ENCODE results near the gene PRKAG2. TPM values are rescaled to one million over a fixed set of nuclear protein-coding genes. Genes with fewer than 3 reads are reported as not detected.

Gene PRKAG2
- total and polyA plus RNA-seq, 8 donors, result 19.9 to 302 (median 60.9) TPM

- Histone ChIP-seq H3K9me3 (peaks cover 0 to 5% (median 0%) of the 10 kb centered on the region in 4 donors), H3K27me3 (no peaks in the 10 kb centered on the region), H3K36me3 (peaks cover 0 to 31% (median 10%) of the 10 kb centered on the region in 4 donors), H3K27ac (no peak overlapping the region), H3K4me1 (peaks cover 0 to 23% (median 12%) of the 10 kb centered on the region in 4 donors), H3K4me3 (no peak overlapping the region)
- WGBS, 5 donors, result 46 to 60% (median 49%) methylated on average over 9 of the region's 9 CpGs
- DNase-seq, result no peak
- intact Hi-C loops (cut with DNase I; ENCODE audit: low total_unique reads), result no loop called here
- TF ChIP-seq CTCF (IDR thresholded peaks at IDR 0.05), result no peak
- no peak for TF ChIP-seq EP300 (IDR thresholded peaks at IDR 0.05)
- no peak for TF ChIP-seq POLR2A (IDR thresholded peaks at IDR 0.05)
- no peak for TF ChIP-seq POLR2AphosphoS5 (IDR thresholded peaks at IDR 0.05)
These were observed 204.2 kb downstream of the PRKAG2 start for GRCh38 chr7:151672716-151673115.

GRCh38 chr7:151671514-151671913 lies 205.4 kb downstream of the PRKAG2 start:
- Histone ChIP-seq H3K4me3 (no peak overlapping the region), H3K36me3 (peaks cover 0 to 32% (median 16%) of the 10 kb centered on the region in 4 donors), H3K27me3 (no peaks in the 10 kb centered on the region), H3K9me3 (peaks cover 0 to 6% (median 3%) of the 10 kb centered on the region in 4 donors), H3K4me1 (peaks cover 0 to 11% (median 1%) of the 10 kb centered on the region in 4 donors), H3K27ac (peak overlapping the region in 1 of 5 donors; percentile 22)
- no peak for DNase-seq
- intact Hi-C loops (cut with DNase I; ENCODE audit: low total_unique reads), result no loop called here
- TF ChIP-seq CTCF (IDR thresholded peaks at IDR 0.05) (no peak), EP300 (IDR thresholded peaks at IDR 0.05) (no peak)
- WGBS, 5 donors, result 65 to 78% (median 74%) methylated on average over 1 to 2 of the region's 2 CpGs

- Histone ChIP-seq H3K4me1 (peaks cover 0 to 9% (median 4%) of the 10 kb centered on the region in 4 donors), H3K27ac (no peak overlapping the region), H3K9me3 (peaks cover 0 to 8% (median 3%) of the 10 kb centered on the region in 4 donors), H3K36me3 (peaks cover 0 to 29% (median 14%) of the 10 kb centered on the region in 4 donors), H3K4me3 (no peak overlapping the region), H3K27me3 (no peaks in the 10 kb centered on the region)
- 74 to 100% (median 96%) methylated on average over 2 of the region's 2 CpGs for WGBS, 5 donors
- intact Hi-C loops (cut with DNase I; ENCODE audit: low total_unique reads), result no loop called here
- TF ChIP-seq EP300 (IDR thresholded peaks at IDR 0.05), result no peak
- TF ChIP-seq CTCF (IDR thresholded peaks at IDR 0.05), result no peak
- TF ChIP-seq POLR2A (IDR thresholded peaks at IDR 0.05), result no peak
- TF ChIP-seq POLR2AphosphoS5 (IDR thresholded peaks at IDR 0.05), result no peak
- no peak for DNase-seq
These were observed 207.2 kb downstream of the PRKAG2 start for GRCh38 chr7:151669762-151670161.

- TF ChIP-seq CTCF (IDR thresholded peaks at IDR 0.05) (no peak), POLR2AphosphoS5 (IDR thresholded peaks at IDR 0.05) (no peak), EP300 (IDR thresholded peaks at IDR 0.05) (no peak), POLR2A (IDR thresholded peaks at IDR 0.05) (no peak)
These were observed 210.0 kb downstream of the PRKAG2 start for GRCh38 chr7:151666886-151667285.

More at GRCh38 chr7:151666886-151667285, 210.0 kb downstream of the PRKAG2 start:
- no peak for DNase-seq
- H3K9me3 ChIP-seq, result peaks cover 0 to 8% (median 3%) of the 10 kb centered on the region in 4 donors
- no peak overlapping the region for H3K4me3 ChIP-seq
- WGBS, 5 donors, result 64 to 96% (median 96%) methylated on average over 3 of the region's 3 CpGs
- no peak overlapping the region for H3K27ac ChIP-seq
- no peaks in the 10 kb centered on the region for H3K27me3 ChIP-seq
- H3K4me1 ChIP-seq, result peaks cover 0 to 9% (median 3%) of the 10 kb centered on the region in 4 donors
- intact Hi-C loops (cut with DNase I; ENCODE audit: low total_unique reads), result no loop called here
- H3K36me3 ChIP-seq, result peaks cover 0 to 29% (median 5%) of the 10 kb centered on the region in 4 donors
